Colonic mucosa (tissue), 4 donors: ENCODE data around the gene TBX15. TPM values are rescaled to one million over a fixed set of nuclear protein-coding genes. Genes with fewer than 3 reads are reported as not detected.

Source experiments
- DNase-seq: peaks from one replicate; pipeline ENCODE4 v3.0.0-alpha.2; 2020
- H3K27ac ChIP-seq: fragments of 200-600 bp; one replicate; pipeline ENCODE4 v1.8.0; 2021
- H3K27me3 ChIP-seq: fragments of 200-600 bp; one replicate; pipeline ENCODE4 v1.8.0; 2021
- H3K36me3 ChIP-seq: fragments of 200-600 bp; one replicate; pipeline ENCODE4 v1.8.0; 2021
- H3K4me1 ChIP-seq: fragments of 200-600 bp; one replicate; pipeline ENCODE4 v1.8.0; 2021; ENCODE audit warnings: mild to moderate bottlenecking
- H3K4me3 ChIP-seq: fragments of 200-600 bp; one replicate; pipeline ENCODE4 v1.8.0; 2021
- H3K9ac ChIP-seq, 2 donors: one replicate each; pipeline ENCODE4 v1.7.0; 2013; ENCODE audit warnings: control low read depth in 2 of 2, low read depth in 2 of 2, low read length in 2 of 2
- H3K9me3 ChIP-seq: fragments of 200-600 bp; one replicate; pipeline ENCODE4 v1.8.0; 2021
- CTCF ChIP-seq: fragments of 200-600 bp; IDR thresholded peaks from one replicate; pipeline ENCODE4 v1.8.0; 2022; ENCODE audit warnings: antibody characterized with exemption, mild to moderate bottlenecking
- intact Hi-C: fragments of 100-400 bp; cut with DNase I; formaldehyde crosslinking; loops from one replicate; pipeline ENCODE4 v1.14.1; 2022
- total RNA-seq, 2 donors: library from RNA; stranded (reverse); fragmentation: NEBNext Ultra II Directional in 1 of 2; extraction: Animal tissue kit (Norgen Biotek cat#: 25700) in 1 of 2; gene quantifications; one replicate each; pipeline ENCODE4 v1.2.1, GENCODE V29; 2021
- donor health status: healthy.
- donor health status: DM: no; HTN: no; CAD: no.
- donor health status: DM: no; HTN: no; CAD: no.

TBX15 gene
- total RNA-seq = under 1 TPM in 1 of 2 donors, not detected in 1; 0.11 TPM

GRCh38 chr1:118988186-118989005 is at the start of gene TBX15:
Gene TBX15, minus strand, starts transcription at chr1:118988343. Its CDS starts 548 bp downstream, at chr1:118987795.
- no peak within 1 kb of the TSS for H3K27ac ChIP-seq
- no peaks in the 10 kb centered on the region for H3K9me3 ChIP-seq
- H3K4me3 ChIP-seq = peak within 1 kb of the TSS; percentile 22
- H3K9ac ChIP-seq = no peak within 1 kb of the TSS
- intact Hi-C loops = no loop called here
- no peak for DNase-seq
- peaks cover 100% of the 10 kb centered on the region for H3K27me3 ChIP-seq
- TF ChIP-seq CTCF = no peak
- peaks cover 9% of the 10 kb centered on the region for H3K4me1 ChIP-seq
- H3K36me3 ChIP-seq = no peaks in the 10 kb centered on the region

GRCh38 chr1:119034359-119034758 is 46.2 kb upstream of the TBX15 start:
- no peaks in the 10 kb centered on the region for H3K27me3 ChIP-seq
- H3K4me3 ChIP-seq = no peak overlapping the region
- no peak for DNase-seq
- intact Hi-C loops = no loop called here
- H3K27ac ChIP-seq = no peak overlapping the region
- H3K9me3 ChIP-seq = no peaks in the 10 kb centered on the region
- H3K4me1 ChIP-seq = no peaks in the 10 kb centered on the region
- TF ChIP-seq CTCF = no peak
- no peak overlapping the region for H3K9ac ChIP-seq
- H3K36me3 ChIP-seq = no peaks in the 10 kb centered on the region

GRCh38 chr1:119032986-119033385 is 44.8 kb upstream of the TBX15 start:
- Histone ChIP-seq H3K4me3 (no peak overlapping the region), H3K27me3 (no peaks in the 10 kb centered on the region), H3K27ac (no peak overlapping the region), H3K36me3 (no peaks in the 10 kb centered on the region), H3K9me3 (no peaks in the 10 kb centered on the region), H3K9ac (no peak overlapping the region), H3K4me1 (no peaks in the 10 kb centered on the region)
- no peak for TF ChIP-seq CTCF
- no peak for DNase-seq
- intact Hi-C loops = no loop called here

GRCh38 chr1:119027759-119028158 is 39.6 kb upstream of the TBX15 start:
- no peak for DNase-seq
- no peaks in the 10 kb centered on the region for H3K27me3 ChIP-seq
- H3K27ac ChIP-seq = no peak overlapping the region
- H3K36me3 ChIP-seq = no peaks in the 10 kb centered on the region
- no peak overlapping the region for H3K9ac ChIP-seq
- no peaks in the 10 kb centered on the region for H3K4me1 ChIP-seq
- H3K9me3 ChIP-seq = no peaks in the 10 kb centered on the region
- TF ChIP-seq CTCF = no peak
- intact Hi-C loops = no loop called here
- H3K4me3 ChIP-seq = no peak overlapping the region

GRCh38 chr1:119026956-119027355 is 38.8 kb upstream of the TBX15 start:
- no peak overlapping the region for H3K9ac ChIP-seq
- H3K9me3 ChIP-seq = no peaks in the 10 kb centered on the region
- H3K27ac ChIP-seq = no peak overlapping the region
- DNase-seq = no peak
- no peak overlapping the region for H3K4me3 ChIP-seq
- intact Hi-C loops = no loop called here
- no peaks in the 10 kb centered on the region for H3K27me3 ChIP-seq
- TF ChIP-seq CTCF = no peak
- no peaks in the 10 kb centered on the region for H3K36me3 ChIP-seq
- H3K4me1 ChIP-seq = no peaks in the 10 kb centered on the region
